Large intestine (tissue), 3 donors: Measurements from ENCODE around the gene ROPN1. TPM values are rescaled to one million over a fixed set of nuclear protein-coding genes. Genes with fewer than 3 reads are reported as not detected.

Experiments used
- DNase-seq, 2 donors: peaks; one replicate each; pipeline versions ENCODE4 v3.0.0 to v3.0.0-alpha.2; 2013
- H3K27ac ChIP-seq: one replicate; pipeline ENCODE4 v1.5.1; 2013; ENCODE audit warnings: low read length
- H3K27me3 ChIP-seq: 2 replicates; pipeline ENCODE4 v1.6.1; 2013; ENCODE audit warnings: low read length; ENCODE audit not compliant: control insufficient read depth, insufficient read depth
- H3K36me3 ChIP-seq: 2 replicates; pipeline ENCODE4 v1.6.1; 2013; ENCODE audit warnings: low read length; ENCODE audit not compliant: control insufficient read depth, insufficient read depth
- H3K4me1 ChIP-seq: one replicate; pipeline ENCODE4 v1.6.1; 2013; ENCODE audit warnings: low read length; ENCODE audit not compliant: control insufficient read depth, insufficient read depth
- H3K4me3 ChIP-seq: one replicate; pipeline ENCODE4 v1.5.1; 2013; ENCODE audit warnings: low read length
- H3K9me3 ChIP-seq: one replicate; pipeline ENCODE4 v1.6.1; 2013; ENCODE audit warnings: mild to moderate bottlenecking, low read depth, low read length, moderate library complexity; ENCODE audit not compliant: control insufficient read depth
- WGBS: methylation state at CpG from one replicate; pipeline ENCODE4 v1.1.5; 2013; ENCODE audit warnings: low lambda C conversion rate; ENCODE audit not compliant: insufficient coverage; 5-methylcytosine and 5-hydroxymethylcytosine counted together
- polyA plus RNA-seq: library from polyadenylated mRNA; unstranded; fragments of 120-200 nt; gene quantifications from one replicate; pipeline ENCODE4 v1.2.1, GENCODE V29; 2013

Gene ROPN1
- polyA plus RNA-seq, 1 donor = 0.16 TPM

DNA sequence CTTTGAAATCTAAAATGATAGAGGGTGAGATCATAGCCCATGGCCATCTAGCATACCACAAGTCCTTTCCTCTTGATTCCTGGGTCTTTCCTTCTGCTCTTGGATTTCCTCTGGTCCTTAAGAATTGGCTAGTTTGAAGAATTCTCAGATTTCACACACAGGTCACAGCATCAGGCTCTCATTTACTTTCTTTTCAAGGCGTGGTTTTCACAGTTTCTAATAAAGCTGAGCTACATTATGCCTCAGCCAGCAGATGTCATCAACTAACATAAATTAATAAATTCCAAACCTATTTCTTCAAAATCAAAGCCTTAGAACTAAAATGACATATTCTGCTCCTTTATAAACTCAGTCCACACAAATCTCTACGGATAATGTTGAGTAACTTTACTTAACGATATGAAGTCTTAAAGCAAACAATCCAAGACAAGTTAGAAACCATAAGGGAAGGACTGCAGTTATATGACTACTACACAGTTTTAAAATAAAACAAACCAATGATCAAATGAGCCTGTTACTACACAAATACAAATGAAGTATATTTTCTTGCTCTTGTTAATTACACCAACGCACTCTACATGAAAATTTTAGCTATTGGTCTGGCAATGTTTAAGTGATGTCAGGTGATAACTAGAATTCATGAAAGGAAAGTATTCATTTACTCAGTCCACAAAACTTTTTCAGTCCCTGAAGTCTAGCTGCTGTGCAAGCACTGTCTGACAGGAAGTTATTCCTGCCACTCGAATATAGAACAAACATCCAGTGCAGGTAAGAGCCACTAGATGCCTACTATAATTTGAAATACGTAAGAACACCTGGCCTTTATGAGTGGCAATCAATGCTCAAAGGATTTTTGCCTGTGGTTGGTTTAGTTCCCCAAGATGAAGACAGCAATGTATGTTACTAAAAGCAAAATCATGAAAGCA lies 40.1 kb downstream of the ROPN1 start:
- Histone ChIP-seq H3K4me1 (no peaks in the 10 kb centered on the region), H3K36me3 (peaks cover 27% of the 10 kb centered on the region), H3K9me3 (no peaks in the 10 kb centered on the region), H3K4me3 (no peak overlapping the region), H3K27ac (no peak overlapping the region), H3K27me3 (no peaks in the 10 kb centered on the region)
- 58% methylated on average over 2 of the region's 6 CpGs for WGBS
- no peak for DNase-seq

DNA sequence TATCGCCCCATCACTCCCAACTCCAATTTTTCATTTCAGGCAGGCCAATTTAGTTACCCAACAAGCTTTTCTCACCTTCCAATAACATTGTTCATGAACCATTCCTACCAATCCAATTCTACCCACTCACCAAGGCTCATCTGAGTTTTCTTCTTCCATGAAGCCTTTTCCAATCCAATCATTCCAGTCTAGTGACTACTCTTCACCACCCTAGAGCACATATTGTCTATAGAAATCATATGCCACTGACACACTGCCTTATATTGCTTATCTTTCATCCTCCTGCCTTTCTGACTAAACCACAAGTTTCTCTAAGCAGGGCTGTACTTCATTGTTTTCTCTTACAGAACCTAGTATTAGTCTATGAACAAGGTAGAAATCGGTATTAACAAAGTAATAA lies 42.3 kb downstream of the ROPN1 start:
- 100% methylated on average over 2 of the region's 2 CpGs for WGBS
- no peaks in the 10 kb centered on the region for H3K27me3 ChIP-seq
- H3K36me3 ChIP-seq = peaks cover 27% of the 10 kb centered on the region
- no peak for DNase-seq
- no peak overlapping the region for H3K4me3 ChIP-seq
- H3K9me3 ChIP-seq = no peaks in the 10 kb centered on the region
- H3K27ac ChIP-seq = no peak overlapping the region
- H3K4me1 ChIP-seq = no peaks in the 10 kb centered on the region

DNA sequence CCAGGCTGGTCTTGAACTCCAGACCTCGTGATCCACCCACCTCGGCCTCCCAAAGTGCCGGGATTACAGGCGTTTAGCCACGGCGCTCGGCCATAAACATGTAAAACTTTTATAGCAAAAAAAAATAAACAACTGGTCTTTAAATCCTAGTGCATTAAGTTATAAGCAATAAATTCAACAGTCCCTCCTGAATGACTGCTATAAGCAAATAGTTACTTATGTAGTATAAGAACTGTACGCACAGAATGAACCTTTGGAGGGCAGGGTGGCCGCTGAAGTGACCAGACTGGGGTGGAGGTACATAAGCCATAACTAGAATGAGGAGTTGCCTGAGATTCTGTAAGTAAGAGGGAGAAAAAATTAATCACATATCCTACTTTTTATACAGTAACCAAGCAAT lies 43.5 kb downstream of the ROPN1 start:
- no peak for DNase-seq

DNA sequence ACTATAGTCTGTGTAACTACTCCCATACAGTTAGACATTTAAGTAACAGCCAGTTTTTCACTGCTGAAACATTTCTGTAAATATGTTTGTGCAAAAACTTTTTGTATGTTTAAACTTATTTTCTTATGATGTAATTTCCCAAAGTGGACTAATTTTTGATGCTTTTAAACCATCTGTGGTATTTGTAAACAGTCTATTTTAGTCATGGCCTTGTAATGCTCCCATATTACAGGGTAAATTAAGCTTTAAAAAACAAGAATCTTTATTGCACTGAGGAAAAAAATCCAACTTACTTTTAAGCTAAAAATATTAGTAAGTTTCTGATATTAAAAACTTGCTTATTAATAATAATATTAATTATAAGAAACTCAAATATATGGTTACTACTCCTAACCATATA lies 44.4 kb downstream of the ROPN1 start:
- H3K27ac ChIP-seq = no peak overlapping the region
- peaks cover 32% of the 10 kb centered on the region for H3K36me3 ChIP-seq
- DNase-seq = no peak

More for the DNA sequence above, 43.5 kb downstream of the ROPN1 start:
- Histone ChIP-seq H3K27me3 (no peaks in the 10 kb centered on the region), H3K4me1 (no peaks in the 10 kb centered on the region), H3K4me3 (no peak overlapping the region), H3K36me3 (peaks cover 34% of the 10 kb centered on the region), H3K9me3 (no peaks in the 10 kb centered on the region), H3K27ac (no peak overlapping the region)
- WGBS = no CpG with 5 or more reads among the region's 9 CpGs

DNA sequence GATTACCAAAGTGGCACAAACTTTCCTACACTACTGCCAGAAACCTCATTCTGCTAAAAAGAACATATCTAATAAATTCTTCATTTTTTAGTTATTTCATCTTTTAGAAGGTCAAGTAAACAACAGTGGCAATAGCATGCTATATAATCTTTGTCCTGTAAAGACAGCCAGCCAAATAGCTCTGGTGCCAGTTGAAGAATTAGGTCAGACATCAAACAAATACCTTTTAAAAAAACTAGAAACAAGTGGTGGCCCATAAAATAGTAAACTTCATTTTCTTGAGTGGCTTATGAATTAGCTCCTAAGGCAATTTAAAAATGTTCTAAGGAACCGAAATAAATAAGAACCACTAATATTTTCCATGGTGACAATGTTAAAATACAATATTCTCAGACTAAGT lies 50.4 kb downstream of the ROPN1 start:
- WGBS = 100% methylated on average over 1 of the region's 1 CpG
- peaks cover 21% of the 10 kb centered on the region for H3K36me3 ChIP-seq

More for the DNA sequence above, 44.4 kb downstream of the ROPN1 start:
- Histone ChIP-seq H3K4me1 (no peaks in the 10 kb centered on the region), H3K4me3 (no peak overlapping the region), H3K9me3 (no peaks in the 10 kb centered on the region), H3K27me3 (no peaks in the 10 kb centered on the region)

DNA sequence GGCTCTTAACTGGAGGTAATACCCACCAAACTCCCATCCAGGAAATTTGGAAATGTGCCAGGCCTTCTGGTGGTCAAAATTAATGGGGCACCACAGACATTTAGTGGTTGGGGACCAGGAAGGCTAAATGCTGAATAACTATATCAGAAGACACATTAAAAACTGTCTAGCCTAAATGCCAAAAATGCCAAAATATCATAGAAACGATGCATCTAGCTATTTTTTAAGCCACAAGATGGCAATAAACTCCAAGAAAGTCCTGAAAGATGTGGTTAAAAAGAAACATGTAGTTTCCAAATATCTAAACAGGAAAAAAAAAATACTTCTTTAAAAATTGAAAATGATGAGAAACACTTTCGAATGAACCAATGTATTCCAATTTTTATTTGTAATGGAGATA lies 50.8 kb downstream of the ROPN1 start:
- no peaks in the 10 kb centered on the region for H3K27me3 ChIP-seq
- no peak overlapping the region for H3K4me3 ChIP-seq
- no peaks in the 10 kb centered on the region for H3K9me3 ChIP-seq
- no peak overlapping the region for H3K27ac ChIP-seq
- H3K36me3 ChIP-seq = peaks cover 21% of the 10 kb centered on the region
- no peak for DNase-seq
- no peaks in the 10 kb centered on the region for H3K4me1 ChIP-seq
- WGBS = 100% methylated on average over 1 of the region's 2 CpGs

More for the DNA sequence above, 50.4 kb downstream of the ROPN1 start:
- Histone ChIP-seq H3K4me1 (no peaks in the 10 kb centered on the region), H3K27ac (no peak overlapping the region), H3K27me3 (no peaks in the 10 kb centered on the region), H3K4me3 (no peak overlapping the region), H3K9me3 (no peaks in the 10 kb centered on the region)
- no peak for DNase-seq

DNA sequence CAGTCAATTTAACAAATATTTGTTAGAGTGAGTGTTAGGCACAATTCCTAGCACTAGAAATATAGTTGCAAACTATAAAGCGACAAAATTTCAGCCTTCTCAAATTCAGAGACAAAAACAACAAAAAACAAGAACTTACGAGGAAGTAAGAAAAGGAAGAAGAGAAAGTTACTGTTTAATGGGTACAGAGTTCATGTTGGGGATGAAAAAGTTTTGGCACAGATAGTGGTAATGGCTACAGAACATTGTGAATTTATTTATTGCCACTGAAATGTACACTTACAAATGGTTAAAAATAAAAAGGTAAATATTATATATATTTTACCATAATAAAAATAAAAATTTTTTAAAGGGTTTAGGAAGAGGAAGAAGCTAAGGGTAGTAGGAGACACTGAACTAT lies 52.2 kb downstream of the ROPN1 start:
- DNase-seq = no peak
- Histone ChIP-seq H3K27ac (no peak overlapping the region), H3K4me3 (no peak overlapping the region), H3K4me1 (no peaks in the 10 kb centered on the region), H3K27me3 (no peaks in the 10 kb centered on the region), H3K36me3 (peaks cover 20% of the 10 kb centered on the region), H3K9me3 (no peaks in the 10 kb centered on the region)
- 100% methylated on average over 1 of the region's 2 CpGs for WGBS

DNA sequence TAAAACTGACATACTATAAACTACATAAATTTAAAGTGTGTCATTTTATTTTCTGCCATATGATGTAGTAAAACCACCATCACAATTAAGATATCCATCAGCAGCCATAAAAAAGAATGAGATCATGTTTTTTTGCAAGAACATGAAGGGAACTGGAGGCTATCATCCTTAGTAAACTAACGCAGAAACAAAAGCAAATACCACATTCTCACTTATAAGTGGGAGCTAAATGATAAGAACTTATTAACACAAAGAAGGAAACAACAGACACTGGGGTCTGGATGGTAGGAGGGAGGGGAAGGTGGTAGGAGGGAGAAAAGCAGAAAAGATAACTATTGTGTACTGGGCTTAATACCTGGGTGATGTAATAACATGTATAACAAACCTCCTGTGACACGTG lies 55.5 kb downstream of the ROPN1 start:
- H3K27me3 ChIP-seq = no peaks in the 10 kb centered on the region

DNA sequence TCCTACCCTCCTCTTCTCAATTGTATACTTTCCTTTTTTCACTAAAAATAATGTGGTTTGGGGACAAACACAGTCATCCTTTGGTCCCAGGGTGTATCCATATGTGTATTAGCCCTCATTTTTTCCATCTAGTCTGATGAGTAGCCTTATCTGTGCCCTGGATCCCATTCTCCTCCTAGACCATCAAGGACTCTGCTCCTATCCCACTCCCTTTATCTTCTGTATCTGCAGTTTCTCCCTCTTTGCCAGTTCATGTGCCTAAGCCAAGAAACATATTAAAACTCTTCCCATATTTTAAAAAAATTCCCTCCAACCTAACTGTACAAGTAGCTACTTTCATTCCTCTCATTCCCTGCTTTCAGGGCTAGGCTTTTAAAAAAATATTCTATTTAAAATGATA lies 56.1 kb downstream of the ROPN1 start:
- Histone ChIP-seq H3K36me3 (peaks cover 11% of the 10 kb centered on the region), H3K27ac (no peak overlapping the region), H3K9me3 (no peaks in the 10 kb centered on the region), H3K4me3 (no peak overlapping the region), H3K4me1 (no peaks in the 10 kb centered on the region), H3K27me3 (no peaks in the 10 kb centered on the region)
- no peak for DNase-seq

More for the DNA sequence above, 55.5 kb downstream of the ROPN1 start:
- no peaks in the 10 kb centered on the region for H3K4me1 ChIP-seq
- H3K27ac ChIP-seq = no peak overlapping the region
- H3K9me3 ChIP-seq = no peaks in the 10 kb centered on the region
- peaks cover 11% of the 10 kb centered on the region for H3K36me3 ChIP-seq
- 17% methylated on average over 1 of the region's 2 CpGs for WGBS
- H3K4me3 ChIP-seq = no peak overlapping the region
- DNase-seq = no peak

DNA sequence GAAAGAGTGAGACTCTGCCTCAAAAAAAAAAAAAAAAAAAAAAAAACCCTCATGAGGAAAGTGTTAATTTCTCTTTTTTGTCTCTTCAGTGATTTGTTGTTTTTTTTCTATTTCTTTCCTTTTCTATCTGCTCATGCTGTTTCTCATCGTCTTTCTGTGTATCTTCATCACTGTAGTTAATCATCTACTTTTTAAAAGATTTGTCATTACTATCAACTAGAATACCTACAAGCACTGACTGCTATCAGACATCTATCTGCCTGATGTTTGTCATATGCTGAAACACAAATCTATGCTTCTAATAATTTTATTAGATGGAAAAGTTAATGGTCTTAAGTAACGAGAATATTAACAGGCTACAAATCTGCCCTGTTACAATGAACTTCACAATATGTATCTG lies 57.7 kb downstream of the ROPN1 start:
- no peaks in the 10 kb centered on the region for H3K27me3 ChIP-seq
- H3K4me1 ChIP-seq = no peaks in the 10 kb centered on the region
- no peak overlapping the region for H3K27ac ChIP-seq
- WGBS = 86% methylated on average over 1 of the region's 2 CpGs
- H3K4me3 ChIP-seq = no peak overlapping the region
- H3K36me3 ChIP-seq = peaks cover 17% of the 10 kb centered on the region
- no peaks in the 10 kb centered on the region for H3K9me3 ChIP-seq
- no peak for DNase-seq

DNA sequence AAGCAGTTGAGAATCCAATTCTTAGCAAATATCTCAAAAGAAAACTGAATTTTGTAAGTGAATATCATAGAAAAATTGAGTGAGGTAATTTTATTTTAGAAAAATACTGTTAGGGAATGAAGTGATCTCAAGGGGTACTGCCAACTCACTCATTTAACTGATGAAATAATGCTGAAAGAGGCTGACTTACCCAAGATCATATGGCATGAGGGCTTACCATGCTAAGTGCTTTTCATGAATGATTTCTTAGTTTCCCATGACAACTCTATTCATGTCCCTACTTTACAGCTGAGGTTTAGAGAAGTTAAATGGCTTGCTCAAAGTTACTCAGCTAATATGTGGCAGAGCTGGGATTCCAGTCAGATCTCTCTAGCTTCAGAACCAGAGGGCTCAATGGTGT lies 61.5 kb downstream of the ROPN1 start:
- peaks cover 18% of the 10 kb centered on the region for H3K36me3 ChIP-seq
- no peaks in the 10 kb centered on the region for H3K4me1 ChIP-seq
- H3K27ac ChIP-seq = no peak overlapping the region
- no peaks in the 10 kb centered on the region for H3K27me3 ChIP-seq
- H3K4me3 ChIP-seq = no peak overlapping the region
- H3K9me3 ChIP-seq = no peaks in the 10 kb centered on the region
- DNase-seq = no peak
